C4-2B (cell line): ENCODE data around the gene SLC2A3.
A peak's percentile ranks its signal among the peaks of the same experiment; 100 is the strongest.
"Not testable (repeated sequence)": the region's sequence is repeated elsewhere in the genome, so short reads cannot be mapped to it uniquely, and the experiment has no call there.

Experiments used
- H3K27ac ChIP-seq: fragments of 450-650 bp; 2 replicates; pipeline ENCODE4 v1.5.1; 2017
- CTCF ChIP-seq: fragments of 450-650 bp; conservative IDR thresholded peaks from 2 replicates; pipeline ENCODE4 v1.5.1; 2017; ENCODE audit warnings: mild to moderate bottlenecking
- ZFX ChIP-seq: fragments of 450-650 bp; IDR thresholded peaks from 2 replicates; pipeline ENCODE4 v1.6.1; 2017

SLC2A3 gene

DNA sequence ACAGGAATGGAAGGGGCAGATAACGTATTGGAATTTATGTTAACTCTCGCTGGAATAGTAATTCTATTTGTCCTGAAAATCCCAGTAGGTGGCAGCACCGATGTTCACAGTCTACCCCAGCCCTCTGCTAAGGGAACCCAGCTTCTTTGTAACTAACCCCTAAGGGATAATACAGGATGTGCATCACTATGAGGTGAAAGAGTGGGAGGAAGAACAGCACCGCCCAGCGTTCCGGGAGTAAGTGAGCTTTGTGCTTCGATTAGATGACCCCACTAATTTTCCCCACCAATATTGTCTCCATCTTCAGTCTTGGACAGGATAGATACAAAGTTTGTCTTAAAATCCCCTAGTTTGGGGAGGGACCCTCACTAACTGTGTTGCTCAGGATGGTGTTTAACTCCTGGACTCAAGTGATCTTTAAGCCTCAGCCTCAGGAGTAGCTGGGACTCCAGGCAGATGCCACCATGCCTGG, 2.7 kb downstream of the SLC2A3 start:
- H3K27ac ChIP-seq, result no peak overlapping the region; the same call in 1 of the 2 replicates
- TF ChIP-seq CTCF, result peak; percentile 69
- TF ChIP-seq ZFX, result no peak

GRCh38 chr12:7932599-7933240, 3.3 kb downstream of the SLC2A3 start:
- peak overlapping the region; percentile 41; the same call in 1 of the 2 replicates for H3K27ac ChIP-seq

DNA sequence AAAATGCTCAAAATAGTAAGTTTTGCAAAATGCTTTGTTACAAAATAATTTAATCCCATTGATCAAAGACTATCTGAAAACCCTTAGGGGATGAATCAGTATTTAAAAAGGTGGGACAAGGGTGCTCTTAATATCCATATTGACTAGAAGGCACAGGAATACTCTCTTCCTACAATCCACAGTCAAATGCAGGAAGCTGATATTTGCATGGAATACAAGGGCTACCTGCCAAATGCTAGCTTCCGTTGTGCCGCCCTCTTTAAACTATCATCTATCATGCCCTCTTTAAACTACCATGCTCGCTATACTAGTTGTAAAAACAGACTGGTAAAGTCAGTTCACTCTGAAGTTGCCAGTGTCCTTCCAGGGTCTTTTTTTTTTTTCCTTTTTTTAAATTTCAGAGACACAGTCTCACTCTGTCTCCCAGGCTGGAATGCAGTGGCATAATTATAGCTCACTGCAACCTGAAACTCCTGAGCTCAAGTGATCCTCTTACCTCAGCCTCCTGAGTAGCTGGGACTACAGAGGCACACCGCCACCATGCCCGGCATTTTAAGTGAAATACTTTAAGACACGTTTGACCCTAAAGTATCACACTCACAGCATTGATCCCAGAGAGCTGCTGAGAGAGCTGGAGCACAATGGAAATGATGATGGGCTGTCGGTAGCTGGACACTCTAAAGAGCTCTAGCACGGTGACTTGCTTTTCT, 6.7 kb downstream of the SLC2A3 start:
- H3K27ac ChIP-seq, result peak overlapping the region; percentile 47
- TF ChIP-seq CTCF (no peak), ZFX (no peak)

- no peak for TF ChIP-seq CTCF
- TF ChIP-seq ZFX, result no peak
- no peak overlapping the region for H3K27ac ChIP-seq
Observed at GRCh38 chr12:7927470-7927869, 8.5 kb downstream of the SLC2A3 start.

GRCh38 chr12:7926068-7926666, 9.8 kb downstream of the SLC2A3 start:
- H3K27ac ChIP-seq, result not testable (repeated sequence)

GRCh38 chr12:7923241-7924236, 12.4 kb downstream of the SLC2A3 start:
- no peak for TF ChIP-seq ZFX
- no peak for TF ChIP-seq CTCF
- no peak overlapping the region for H3K27ac ChIP-seq

- H3K27ac ChIP-seq, result not testable (repeated sequence)
Observed at GRCh38 chr12:7921181-7921580, 14.8 kb downstream of the SLC2A3 start.

DNA sequence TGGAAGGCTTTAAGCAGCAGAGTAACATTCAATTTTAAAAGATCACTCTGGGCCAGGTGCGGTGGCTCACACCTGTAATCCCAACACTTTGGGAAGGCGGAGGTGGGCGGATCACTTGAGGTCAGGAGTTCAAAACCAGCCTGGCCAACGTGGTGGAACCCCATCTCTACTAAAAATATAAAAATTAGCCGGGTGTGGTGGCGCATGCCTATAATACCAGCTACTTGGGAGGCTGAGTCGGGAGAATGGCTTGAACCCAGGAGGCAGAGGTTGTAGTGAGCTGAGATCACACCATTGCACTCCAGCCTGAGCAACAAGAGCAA, 17.8 kb downstream of the SLC2A3 start:
- not testable (repeated sequence) for H3K27ac ChIP-seq
